Right lobe of liver (tissue), 4 donors: ENCODE measurements around the gene KCNH5.

Experiments
- POLR2A ChIP-seq: fragments of 450-650 bp; IDR thresholded peaks from one replicate; pipeline ENCODE4 v1.6.1; 2017; ENCODE audit warnings: antibody characterized with exemption, mild to moderate bottlenecking
- TF ChIP-seq, protein P1 (sequence below), 4 donors: fragments of 200-600 bp in 3 of 4; fragments of 450-650 bp in 1 of 4; IDR thresholded peaks; one replicate each; pipeline versions ENCODE4 v1.5.1 to v1.8.0; 2016 to 2022; ENCODE audit warnings: antibody characterized with exemption in 4 of 4, mild to moderate bottlenecking in 2 of 4
- donor health status: DM: no; HTN: no; CAD: no.
- donor health status: DM: no; HTN: no; CAD: no.
- donor health status: DM: no; HTN: yes; CAD: no.

DNA sequence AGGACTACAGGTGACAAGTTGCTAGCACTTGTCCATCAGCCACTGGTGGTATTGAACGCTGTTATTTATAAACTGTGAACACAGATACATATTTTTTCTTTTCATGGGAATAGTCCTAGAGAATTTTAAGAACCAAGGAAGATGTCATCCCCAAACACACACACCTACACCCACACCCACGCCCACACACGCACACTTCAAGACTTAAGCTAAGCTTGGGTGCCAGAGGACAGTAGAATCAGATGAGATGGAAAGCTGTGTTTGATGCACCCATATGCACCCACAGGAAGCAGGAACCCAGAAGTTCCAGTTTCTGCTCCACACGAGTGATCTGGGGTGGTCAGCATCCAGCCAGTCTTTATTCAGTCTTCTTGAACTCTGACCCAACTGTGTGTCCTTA, 348.3 kb downstream of the KCNH5 start:
- TF ChIP-seq, protein P1, sequence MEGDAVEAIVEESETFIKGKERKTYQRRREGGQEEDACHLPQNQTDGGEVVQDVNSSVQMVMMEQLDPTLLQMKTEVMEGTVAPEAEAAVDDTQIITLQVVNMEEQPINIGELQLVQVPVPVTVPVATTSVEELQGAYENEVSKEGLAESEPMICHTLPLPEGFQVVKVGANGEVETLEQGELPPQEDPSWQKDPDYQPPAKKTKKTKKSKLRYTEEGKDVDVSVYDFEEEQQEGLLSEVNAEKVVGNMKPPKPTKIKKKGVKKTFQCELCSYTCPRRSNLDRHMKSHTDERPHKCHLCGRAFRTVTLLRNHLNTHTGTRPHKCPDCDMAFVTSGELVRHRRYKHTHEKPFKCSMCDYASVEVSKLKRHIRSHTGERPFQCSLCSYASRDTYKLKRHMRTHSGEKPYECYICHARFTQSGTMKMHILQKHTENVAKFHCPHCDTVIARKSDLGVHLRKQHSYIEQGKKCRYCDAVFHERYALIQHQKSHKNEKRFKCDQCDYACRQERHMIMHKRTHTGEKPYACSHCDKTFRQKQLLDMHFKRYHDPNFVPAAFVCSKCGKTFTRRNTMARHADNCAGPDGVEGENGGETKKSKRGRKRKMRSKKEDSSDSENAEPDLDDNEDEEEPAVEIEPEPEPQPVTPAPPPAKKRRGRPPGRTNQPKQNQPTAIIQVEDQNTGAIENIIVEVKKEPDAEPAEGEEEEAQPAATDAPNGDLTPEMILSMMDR (IDR thresholded peaks at IDR 0.05) = no peak
- TF ChIP-seq POLR2A = no peak
